GM19099 (cell line): ENCODE measurements around the gene MOSPD3.
A peak's percentile ranks its signal among the peaks of the same experiment; 100 is the strongest.

Experiments
- POLR2A ChIP-seq: IDR thresholded peaks from 3 replicates; pipeline ENCODE4 v1.6.1; 2011; ENCODE audit warnings: low read depth; ENCODE audit not compliant: insufficient read length; ENCODE audit errors: extremely low read depth

MOSPD3 gene

DNA sequence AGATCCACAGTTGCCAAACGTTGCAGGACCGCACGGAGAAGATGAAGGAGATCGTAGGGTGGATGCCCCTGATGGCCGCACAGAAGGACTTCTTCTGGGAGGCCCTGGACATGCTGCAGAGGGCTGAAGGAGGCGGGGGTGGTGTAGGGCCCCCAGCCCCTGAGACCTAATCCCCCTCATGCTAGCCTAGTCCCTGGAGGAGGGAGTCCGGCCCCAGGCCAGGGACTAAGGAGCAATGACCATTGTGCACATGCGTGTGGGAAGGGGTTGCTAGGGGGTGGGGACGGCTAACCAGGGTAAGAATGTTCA, 11.7 kb upstream of the MOSPD3 start:
- TF ChIP-seq POLR2A = no peak

DNA sequence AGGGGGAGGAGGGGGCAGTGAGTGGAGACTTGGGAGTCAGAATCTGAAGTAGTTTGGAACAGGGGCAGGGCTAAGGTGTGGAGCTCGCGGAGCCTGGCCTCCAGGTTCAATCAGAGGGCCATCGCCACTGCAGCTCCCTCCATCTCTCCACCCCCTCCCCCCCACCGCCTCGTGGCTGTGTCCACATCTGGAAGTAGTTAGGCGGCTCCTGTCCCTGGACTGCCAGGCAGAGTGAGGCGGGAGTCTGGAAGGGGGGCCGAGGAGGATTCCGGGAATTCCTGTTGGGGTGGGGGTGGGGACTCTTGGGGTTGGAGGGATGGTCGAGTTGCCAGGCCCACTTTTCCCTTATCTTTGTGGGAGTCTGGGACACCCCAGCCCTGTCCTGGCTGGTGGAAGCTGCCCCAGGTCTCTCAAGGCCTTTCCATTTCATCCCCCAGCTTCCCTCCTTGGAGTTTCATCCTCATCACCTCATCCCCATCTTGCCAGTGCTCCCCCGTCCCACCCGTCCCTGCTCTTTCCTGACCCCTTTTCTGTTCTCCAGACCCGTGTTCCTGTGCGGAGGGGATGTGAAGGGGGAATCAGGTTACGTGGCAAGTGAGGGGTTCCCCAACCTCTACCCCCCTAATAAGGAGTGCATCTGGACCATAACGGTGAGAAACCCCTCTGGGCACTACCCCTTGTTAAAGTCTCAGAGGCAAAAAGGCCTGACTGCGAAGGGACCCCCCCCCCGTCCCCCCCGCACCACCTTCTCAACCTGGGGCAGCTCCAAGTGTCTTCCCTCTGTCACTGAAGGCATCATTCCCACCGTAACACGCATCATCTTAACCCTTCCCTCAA, 9.2 kb upstream of the MOSPD3 start:
- TF ChIP-seq POLR2A = no peak

GRCh38 chr7:100603726-100604027, 8.7 kb upstream of the MOSPD3 start:
- TF ChIP-seq POLR2A = no peak

DNA sequence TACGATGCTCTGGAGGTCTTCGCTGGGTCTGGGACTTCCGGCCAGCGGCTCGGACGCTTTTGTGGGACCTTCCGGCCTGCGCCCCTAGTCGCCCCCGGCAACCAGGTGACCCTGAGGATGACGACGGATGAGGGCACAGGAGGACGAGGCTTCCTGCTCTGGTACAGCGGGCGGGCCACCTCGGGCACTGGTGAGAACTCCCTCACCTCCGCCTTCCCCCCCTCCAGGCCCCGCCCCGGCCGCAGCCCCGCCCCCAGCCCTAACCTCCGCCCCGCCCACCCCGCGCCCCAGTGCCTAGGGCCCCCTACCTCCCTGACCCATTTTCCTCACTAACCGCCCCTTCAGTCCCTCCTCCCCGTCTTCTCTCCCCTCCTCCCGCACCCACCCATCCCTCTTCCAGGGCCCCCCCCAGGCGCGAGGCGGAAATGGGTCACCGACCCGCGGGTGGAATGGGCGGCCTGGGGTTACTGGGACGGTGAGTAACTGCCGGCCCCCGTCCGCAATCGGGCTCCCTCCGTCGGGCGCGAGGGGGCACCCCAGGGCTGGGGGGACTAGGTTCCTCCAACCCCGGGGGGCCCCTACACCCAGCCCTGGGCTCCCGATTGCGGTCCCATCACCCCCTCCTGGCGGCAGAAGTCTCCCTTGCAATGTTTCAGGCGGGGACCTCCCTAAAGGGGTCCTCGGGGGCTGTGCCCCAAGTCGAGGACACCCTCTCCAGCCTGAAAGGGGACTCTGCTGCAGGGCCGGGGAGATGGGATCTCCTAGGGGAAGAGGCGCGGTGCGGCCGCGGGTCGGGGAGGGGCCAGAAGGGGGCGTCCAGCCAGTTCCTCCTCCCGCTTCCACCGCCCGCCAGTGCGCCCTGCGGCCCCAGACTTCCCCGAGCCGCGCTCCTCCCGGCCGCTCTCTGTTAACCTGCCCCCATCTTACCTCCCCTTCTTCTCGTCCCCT, 8.0 kb upstream of the MOSPD3 start:
- TF ChIP-seq POLR2A = peak; percentile 43

- TF ChIP-seq POLR2A = no peak
These were observed 7.1 kb upstream of the MOSPD3 start for GRCh38 chr7:100604976-100605911.

DNA sequence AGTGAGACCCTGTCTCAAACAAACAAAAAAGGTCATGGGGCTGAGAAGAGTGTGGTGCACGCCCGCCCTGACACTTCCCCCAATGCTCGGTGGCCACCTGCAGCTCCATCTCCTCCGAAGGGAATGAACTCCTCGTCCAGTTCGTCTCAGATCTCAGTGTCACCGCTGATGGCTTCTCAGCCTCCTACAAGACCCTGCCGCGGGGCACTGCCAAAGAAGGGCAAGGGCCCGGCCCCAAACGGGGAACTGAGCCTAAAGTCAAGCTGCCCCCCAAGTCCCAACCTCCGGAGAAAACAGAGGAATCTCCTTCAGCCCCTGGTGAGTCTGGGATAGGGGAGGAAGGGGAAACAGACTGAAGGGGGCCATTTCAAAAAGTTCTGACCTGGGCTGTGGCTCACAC, 6.0 kb upstream of the MOSPD3 start:
- TF ChIP-seq POLR2A = no peak

GRCh38 chr7:100607111-100607510, 5.2 kb upstream of the MOSPD3 start:
- no peak for TF ChIP-seq POLR2A

GRCh38 chr7:100609958-100610357, 2.4 kb upstream of the MOSPD3 start:
- TF ChIP-seq POLR2A = no peak

GRCh38 chr7:100612730-100613390, 520 bp downstream of the MOSPD3 start:
- TF ChIP-seq POLR2A = no peak

- no peak for TF ChIP-seq POLR2A
These were observed 1.3 kb downstream of the MOSPD3 start for GRCh38 chr7:100613412-100614175.

DNA sequence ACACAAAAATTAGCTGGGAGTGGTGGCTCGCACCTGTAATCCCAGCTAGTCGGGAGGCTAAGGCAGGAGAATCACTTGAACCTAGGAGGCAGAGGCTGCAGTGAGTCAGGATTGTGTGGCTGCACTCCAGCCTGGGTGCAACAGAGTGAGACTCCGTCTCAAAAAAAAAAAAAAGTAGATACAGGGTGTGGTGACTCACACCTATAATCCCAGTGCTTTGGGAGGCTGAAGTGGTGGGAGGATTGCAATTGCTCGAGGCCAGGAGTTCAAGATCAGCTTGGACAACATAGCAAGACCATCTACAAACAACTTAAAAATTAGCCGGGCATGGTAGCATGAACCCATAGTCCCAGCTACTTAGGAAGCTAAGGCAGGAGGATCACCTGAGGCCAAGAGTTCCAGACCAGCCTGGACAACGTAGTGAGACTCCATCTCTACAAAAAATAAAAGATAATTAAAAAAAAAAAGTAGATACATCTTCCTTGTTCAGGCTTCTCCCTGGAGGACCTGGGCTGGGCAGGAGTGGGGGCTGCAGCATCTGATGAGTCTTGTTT, 2.0 kb downstream of the MOSPD3 start:
- TF ChIP-seq POLR2A = no peak

GRCh38 chr7:100620239-100620638, 7.9 kb downstream of the MOSPD3 start:
- TF ChIP-seq POLR2A = no peak

DNA sequence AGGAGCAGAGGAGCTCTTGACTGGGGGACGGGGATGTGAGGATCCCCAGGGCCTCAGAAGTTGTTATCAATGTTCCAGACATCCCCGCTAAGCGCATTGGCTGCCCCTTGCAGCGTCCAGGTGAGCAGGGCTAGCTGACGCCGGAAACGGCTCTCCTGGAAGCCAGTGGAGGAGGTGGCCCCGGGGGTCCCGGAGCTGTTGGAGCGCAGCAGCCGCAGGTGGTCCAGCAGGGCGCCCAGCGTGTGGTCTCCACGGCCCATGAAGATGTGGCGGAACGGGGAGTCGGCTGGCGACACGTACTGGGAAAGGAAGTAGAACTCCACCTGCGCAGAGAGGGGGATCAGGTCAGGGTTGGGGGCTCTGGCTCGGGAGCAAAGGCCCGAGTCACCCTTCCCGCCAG, 8.5 kb downstream of the MOSPD3 start:
- TF ChIP-seq POLR2A = no peak
